HG02759 (cell line): ENCODE measurements around the gene CDK5RAP3.
A peak's percentile ranks its signal among the peaks of the same experiment; 100 is the strongest.

Experiments used
- ATAC-seq: cut with Tn5 transposase; IDR thresholded peaks from one replicate; pipeline ENCODE4 v1.9.1; 2021; ENCODE audit warnings: mild to moderate bottlenecking, moderate library complexity; ENCODE audit not compliant: unreplicated experiment

Gene CDK5RAP3

GRCh38 chr17:48022901-48023300 is 52.0 kb downstream of the CDK5RAP3 start:
- ATAC-seq, result no peak

GRCh38 chr17:48023400-48024148 is 52.7 kb downstream of the CDK5RAP3 start:
- no peak for ATAC-seq

GRCh38 chr17:48024149-48025039 is 53.5 kb downstream of the CDK5RAP3 start:
- no peak for ATAC-seq

GRCh38 chr17:48025040-48025903 is 54.4 kb downstream of the CDK5RAP3 start:
- ATAC-seq, result peak; percentile 82

- no peak for ATAC-seq
These were observed 55.1 kb downstream of the CDK5RAP3 start for GRCh38 chr17:48025904-48026501.

GRCh38 chr17:48026502-48027321 is 55.8 kb downstream of the CDK5RAP3 start:
- ATAC-seq, result no peak

GRCh38 chr17:48027322-48027981 is 56.5 kb downstream of the CDK5RAP3 start:
- no peak for ATAC-seq

GRCh38 chr17:48028736-48029135 is 57.8 kb downstream of the CDK5RAP3 start:
- no peak for ATAC-seq

- ATAC-seq, result no peak
These were observed 59.6 kb downstream of the CDK5RAP3 start for GRCh38 chr17:48030531-48030930.
